CD4-positive, alpha-beta T cell treated with Interleukin-4 for 4 hours (primary cell): ENCODE measurements around the gene ARHGEF38.

Experiments
- DNase-seq: peaks from one replicate; pipeline ENCODE4 v3.0.0-alpha.2; 2020

ARHGEF38 gene

GRCh38 chr4:105551965-105552746 is at the start of gene ARHGEF38:
ARHGEF38 (plus strand) TSS chr4:105552620; CDS start chr4:105552766, 146 bp downstream.
- DNase-seq = no peak

- no peak for DNase-seq
These were observed 48.9 kb upstream of the ARHGEF38 start for GRCh38 chr4:105503484-105503883.

- no peak for DNase-seq
These were observed 47.7 kb upstream of the ARHGEF38 start for GRCh38 chr4:105504744-105505143.

- DNase-seq = no peak
These were observed 43.1 kb upstream of the ARHGEF38 start for GRCh38 chr4:105509291-105509690.

GRCh38 chr4:105509714-105510113 is 42.7 kb upstream of the ARHGEF38 start:
- DNase-seq = no peak

- no peak for DNase-seq
These were observed 42.2 kb upstream of the ARHGEF38 start for GRCh38 chr4:105510245-105510644.

- no peak for DNase-seq
These were observed 31.3 kb upstream of the ARHGEF38 start for GRCh38 chr4:105520819-105521790.

- DNase-seq = no peak
These were observed 25.8 kb upstream of the ARHGEF38 start for GRCh38 chr4:105526656-105527055.

- DNase-seq = no peak
These were observed 25.3 kb upstream of the ARHGEF38 start for GRCh38 chr4:105527081-105527480.

GRCh38 chr4:105536601-105537000 is 15.8 kb upstream of the ARHGEF38 start:
- no peak for DNase-seq

GRCh38 chr4:105541420-105541819 is 11.0 kb upstream of the ARHGEF38 start:
- no peak for DNase-seq

- DNase-seq = no peak
These were observed 10.4 kb upstream of the ARHGEF38 start for GRCh38 chr4:105542039-105542438.

- DNase-seq = no peak
These were observed 9.1 kb upstream of the ARHGEF38 start for GRCh38 chr4:105543346-105543745.

GRCh38 chr4:105543881-105544280 is 8.5 kb upstream of the ARHGEF38 start:
- DNase-seq = no peak

GRCh38 chr4:105544520-105545286 is 7.7 kb upstream of the ARHGEF38 start:
- no peak for DNase-seq

- no peak for DNase-seq
These were observed 6.3 kb upstream of the ARHGEF38 start for GRCh38 chr4:105546086-105546485.

GRCh38 chr4:105547769-105548168 is 4.7 kb upstream of the ARHGEF38 start:
- DNase-seq = no peak

GRCh38 chr4:105548483-105548882 is 3.9 kb upstream of the ARHGEF38 start:
- no peak for DNase-seq

- no peak for DNase-seq
These were observed 1.8 kb upstream of the ARHGEF38 start for GRCh38 chr4:105550641-105551040.

- no peak for DNase-seq
These were observed 3.0 kb downstream of the ARHGEF38 start for GRCh38 chr4:105555409-105555808.

GRCh38 chr4:105556206-105556605 is 3.8 kb downstream of the ARHGEF38 start:
- DNase-seq = no peak

- DNase-seq = no peak
These were observed 5.9 kb downstream of the ARHGEF38 start for GRCh38 chr4:105558277-105558676.

- no peak for DNase-seq
These were observed 8.0 kb downstream of the ARHGEF38 start for GRCh38 chr4:105560421-105560848.
